Skeletal muscle cell (primary cell): ENCODE results near the gene EFNA3.
"Not testable (repeated sequence)": the region's sequence is repeated elsewhere in the genome, so short reads cannot be mapped to it uniquely, and the experiment has no call there.

ENCODE experiments used
- DNase-seq: peaks from one replicate; pipeline ENCODE4 v3.0.0-alpha.2; 2010; ENCODE audit warnings: low read depth
- H3K4me3 ChIP-seq: 2 replicates; pipeline ENCODE4 v1.5.1; 2011; ENCODE audit warnings: low read depth, mild to moderate bottlenecking, control low read depth, low read length, moderate library complexity

EFNA3 gene

DNA sequence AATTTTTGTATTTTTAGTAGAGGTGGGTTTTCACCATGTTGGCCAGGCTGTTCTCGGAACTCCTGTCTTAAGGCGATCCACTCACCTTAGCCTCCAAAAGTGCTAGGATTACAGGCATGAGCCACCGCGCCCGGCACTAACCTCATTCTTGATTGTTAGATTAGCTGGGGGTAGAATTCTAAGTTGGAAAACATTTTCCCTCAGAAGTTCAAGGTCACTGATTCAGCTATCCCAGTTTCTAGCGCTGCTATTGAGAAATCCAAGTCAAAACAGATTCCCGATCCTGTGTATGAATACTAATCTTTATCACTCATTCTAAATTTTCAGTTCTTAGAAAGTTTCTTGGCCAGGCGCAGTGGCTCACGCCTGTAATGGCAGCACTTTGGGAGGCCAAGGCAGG, 24.7 kb downstream of the EFNA3 start:
- H3K4me3 ChIP-seq = no peak overlapping the region
- no peak for DNase-seq

DNA sequence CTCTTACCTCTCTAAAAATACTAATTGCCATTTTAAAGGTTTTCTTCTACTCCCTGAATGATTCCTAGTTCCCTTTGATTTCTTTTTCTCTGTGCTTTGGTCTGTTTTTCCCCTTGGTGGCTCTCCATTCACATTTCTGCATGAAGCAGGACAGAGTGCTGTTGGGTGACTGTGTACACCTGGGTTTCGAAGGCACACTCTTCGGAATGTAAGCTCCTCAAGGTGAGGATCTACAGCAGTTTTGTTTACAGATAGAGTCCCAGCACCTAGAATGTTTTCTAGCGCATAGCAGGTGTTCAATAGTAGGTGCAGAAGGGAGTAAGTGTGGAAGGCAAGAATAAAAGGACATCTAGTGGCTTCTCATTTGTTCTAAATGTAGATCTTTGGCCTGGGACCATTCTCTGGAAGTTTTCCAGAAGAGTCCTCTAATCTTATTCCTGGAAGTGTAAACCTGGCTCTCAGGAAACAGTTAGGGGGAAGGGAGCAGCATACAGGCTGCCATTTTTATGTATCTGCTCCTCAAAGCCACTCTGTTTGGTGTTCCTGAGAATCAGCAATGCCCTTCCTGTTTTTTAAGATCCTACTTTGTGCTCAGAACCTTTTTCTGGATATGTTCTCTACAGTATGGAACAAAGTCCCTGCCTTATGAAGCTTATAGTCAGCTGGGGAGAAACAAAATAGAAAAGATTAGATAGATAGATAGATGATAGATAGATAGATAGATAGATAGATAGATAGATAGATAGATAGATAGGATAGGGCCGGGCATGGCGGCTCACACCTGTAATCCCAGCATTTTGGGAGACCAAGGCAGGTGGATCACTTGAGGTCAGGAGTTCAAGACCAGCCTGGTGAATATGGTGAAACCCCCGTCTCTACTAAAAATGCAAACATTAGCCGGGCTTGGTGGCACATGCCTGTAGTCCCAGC, 26.2 kb downstream of the EFNA3 start:
- no peak overlapping the region for H3K4me3 ChIP-seq
- no peak for DNase-seq

DNA sequence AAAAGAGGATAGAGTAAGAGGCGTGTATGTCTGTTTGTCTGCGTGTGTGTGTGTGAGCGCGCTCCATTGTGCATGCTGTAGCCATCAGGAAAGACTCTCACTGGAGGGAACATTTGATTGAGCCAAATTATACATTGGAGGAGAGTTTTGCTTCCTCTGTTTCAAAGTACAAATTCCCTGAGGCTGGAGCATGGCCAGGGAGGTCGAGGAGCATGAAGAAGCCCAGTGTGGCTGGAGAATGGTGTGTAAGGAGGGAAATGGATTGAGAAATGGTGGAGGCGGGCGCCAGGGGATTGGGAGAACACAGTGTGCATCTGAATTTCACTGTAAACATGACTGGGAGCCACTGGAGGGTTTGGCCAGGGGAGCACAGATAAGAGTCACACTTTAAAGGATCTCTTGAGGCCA, 27.0 kb downstream of the EFNA3 start:
- no peak overlapping the region for H3K4me3 ChIP-seq
- peak; percentile 45 for DNase-seq

DNA sequence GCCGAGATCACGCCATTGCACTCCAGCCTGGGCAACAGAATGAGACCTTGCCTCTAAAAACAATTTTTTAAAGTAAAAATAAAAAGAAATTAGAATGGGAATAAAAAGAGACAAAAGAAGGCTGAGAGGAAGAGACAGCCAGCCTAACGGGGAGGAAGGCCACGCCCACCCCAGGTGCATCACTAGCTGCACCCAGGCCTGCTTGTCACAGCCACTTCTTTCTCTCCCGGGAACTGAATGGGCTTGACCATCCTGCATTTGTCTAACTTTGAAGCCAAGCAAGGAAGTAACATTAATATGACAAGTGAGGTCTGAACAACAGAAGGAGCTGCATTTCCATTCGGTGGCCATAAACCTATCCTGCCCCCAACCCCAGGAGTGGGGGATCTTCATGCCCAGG, 28.2 kb downstream of the EFNA3 start:
- no peak for DNase-seq
- H3K4me3 ChIP-seq = no peak overlapping the region

DNA sequence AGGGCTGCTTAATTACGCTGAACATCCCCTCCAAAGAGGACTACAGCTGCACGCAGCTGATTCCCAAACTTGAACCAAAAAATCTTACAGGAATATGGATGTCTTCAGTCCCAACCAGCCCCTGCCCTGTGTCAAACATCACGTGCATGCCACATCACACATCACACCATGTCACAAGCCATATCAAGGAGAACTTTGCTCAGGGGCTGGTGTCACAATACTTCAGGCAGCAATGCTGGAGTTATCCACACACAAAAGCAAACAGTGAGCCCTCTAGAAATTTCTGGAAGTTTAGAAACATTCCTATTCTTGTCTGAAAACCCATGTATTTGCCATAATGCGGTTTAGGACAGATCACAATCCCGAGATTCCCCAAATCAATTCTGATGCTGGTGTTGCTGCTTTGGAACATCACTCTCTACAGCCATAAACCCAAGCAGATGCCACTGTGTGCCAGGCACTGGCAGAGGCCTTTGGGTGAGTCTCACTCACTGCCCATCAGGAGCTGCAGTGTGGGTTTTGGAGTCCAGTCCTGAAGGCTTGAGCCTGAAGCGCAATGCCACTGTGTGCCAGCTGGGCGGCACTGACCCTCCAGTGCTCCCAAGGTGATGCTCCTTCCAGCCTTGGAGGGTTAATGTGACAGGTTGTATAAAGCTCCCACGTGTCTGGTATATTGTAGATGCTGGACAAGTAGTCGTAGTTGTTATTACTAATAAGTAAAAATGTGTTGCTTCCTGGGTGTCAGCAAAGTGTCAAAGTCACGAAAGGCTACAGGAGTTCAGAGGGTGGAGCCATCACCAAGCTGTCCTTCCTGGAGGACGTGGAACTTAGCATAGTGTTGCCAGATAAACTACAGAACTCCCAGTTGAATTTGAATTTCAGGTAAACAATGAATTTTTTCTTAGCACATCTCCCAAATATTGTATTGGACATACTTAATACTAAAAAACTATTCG, 28.9 kb downstream of the EFNA3 start:
- DNase-seq = no peak
- no peak overlapping the region for H3K4me3 ChIP-seq

DNA sequence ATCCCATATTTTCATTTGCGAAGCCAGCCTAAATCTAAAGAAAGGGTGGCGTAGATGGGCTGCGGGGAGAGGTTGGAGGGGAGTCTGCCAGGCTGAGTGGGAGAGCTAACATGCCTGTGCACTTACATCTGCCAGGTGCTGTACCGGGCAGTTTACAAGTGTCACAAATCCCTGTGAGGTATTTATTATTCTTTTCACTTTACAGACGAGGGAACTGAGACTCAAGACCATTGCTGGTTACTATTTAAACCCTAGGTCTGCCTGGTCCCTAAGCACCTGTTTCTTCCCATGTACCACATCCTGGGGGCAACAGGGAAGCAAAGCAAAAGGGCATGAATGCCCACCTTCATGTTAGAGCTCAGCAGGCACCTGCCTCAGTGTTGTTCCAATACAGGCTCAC, 29.7 kb downstream of the EFNA3 start:
- no peak for DNase-seq
- H3K4me3 ChIP-seq = no peak overlapping the region

DNA sequence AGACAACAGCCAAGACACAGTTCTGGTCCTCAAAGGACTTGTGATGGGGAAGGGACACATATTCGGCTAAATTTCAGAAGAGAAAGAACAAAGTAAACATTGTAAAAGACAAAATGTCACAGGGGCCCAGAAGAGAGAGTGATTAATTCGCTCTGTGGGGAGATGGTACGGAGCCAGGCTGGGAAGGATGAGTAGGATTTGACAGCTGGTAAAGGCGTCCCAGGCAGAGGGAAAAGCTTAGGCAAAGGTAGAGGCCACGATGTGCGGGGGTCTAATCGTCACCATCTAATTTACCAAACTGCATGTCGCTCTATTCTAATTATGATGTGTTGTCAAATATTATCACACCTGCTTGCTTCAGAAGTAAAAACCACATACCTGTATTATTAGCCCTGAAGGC, 31.7 kb downstream of the EFNA3 start:
- no peak overlapping the region for H3K4me3 ChIP-seq
- no peak for DNase-seq

DNA sequence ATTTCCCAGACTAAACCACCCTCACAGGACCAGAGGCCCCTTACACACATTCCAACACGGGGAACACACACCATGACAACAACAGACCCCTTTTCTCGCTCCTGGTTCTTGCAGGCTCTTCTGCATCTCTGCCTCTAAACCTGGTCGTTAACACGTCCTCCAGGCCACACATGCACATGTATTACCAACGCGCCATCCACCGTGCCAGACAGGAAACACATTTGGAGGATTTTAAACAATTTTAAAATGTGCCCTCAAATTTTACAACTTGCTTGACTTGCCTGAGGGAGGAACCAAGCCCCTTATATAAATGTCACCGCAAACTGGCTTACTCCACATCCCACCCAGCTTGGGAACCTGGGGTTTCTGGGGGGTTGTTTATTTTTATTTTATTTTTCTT, 32.2 kb downstream of the EFNA3 start:
- H3K4me3 ChIP-seq = no peak overlapping the region
- DNase-seq = no peak

DNA sequence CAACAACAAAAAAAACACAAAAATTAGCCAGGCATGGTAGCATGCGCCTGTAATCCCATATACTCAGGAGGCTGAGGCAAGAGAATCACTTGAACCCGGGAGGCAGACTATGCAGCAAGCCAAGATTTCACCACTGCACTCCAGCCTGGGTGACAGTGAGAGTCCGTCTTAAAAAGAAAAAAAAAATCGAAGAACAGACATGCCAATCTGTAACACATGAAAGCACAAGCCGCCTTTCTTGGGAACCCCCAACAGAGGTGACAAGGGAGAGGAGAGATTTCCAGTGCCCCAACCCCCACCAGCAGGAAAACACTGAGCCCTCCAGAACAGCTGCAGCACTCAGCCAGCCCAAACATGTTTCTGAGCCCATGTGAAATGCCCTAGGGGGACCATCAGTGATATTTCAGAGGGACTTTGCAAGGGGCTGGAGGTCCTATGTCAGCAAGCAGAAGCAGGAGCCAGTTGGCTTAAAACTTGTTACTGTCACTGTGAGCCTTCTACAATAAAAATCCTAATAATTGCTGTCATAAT, 34.9 kb downstream of the EFNA3 start:
- no peak for DNase-seq
- no peak overlapping the region for H3K4me3 ChIP-seq

DNA sequence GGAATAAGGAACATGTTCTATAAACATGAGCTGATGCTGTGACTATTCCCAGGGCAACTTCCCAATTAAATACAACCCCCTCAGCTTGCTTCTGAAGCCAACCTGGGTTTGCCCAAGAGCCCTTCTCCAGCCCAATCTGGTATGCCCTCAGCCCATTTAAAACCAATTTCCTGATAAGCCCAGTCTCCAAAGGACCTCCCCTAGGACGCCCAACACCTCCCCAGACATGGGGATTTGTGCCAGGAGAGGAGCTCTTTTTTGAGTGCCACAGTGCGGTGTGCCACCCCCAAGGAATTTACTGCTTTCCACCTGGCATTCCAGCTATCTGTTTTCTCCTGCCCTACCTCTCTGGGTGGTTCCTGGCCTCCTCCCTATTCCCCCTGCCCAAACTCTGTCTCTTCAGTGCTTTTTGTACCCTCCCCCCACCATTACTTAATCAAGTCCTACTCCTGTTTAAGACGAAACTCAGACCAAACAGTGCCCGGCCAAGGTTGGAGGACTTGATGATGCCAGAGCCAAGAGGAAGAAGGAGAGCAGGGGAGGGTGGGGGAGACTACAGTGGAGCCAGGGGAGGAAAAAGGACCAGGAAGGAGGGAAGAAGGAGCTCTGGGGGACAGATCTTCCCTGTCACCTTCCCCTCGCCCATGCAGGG, 37.6 kb downstream of the EFNA3 start:
- no peak for DNase-seq
- H3K4me3 ChIP-seq = no peak overlapping the region

DNA sequence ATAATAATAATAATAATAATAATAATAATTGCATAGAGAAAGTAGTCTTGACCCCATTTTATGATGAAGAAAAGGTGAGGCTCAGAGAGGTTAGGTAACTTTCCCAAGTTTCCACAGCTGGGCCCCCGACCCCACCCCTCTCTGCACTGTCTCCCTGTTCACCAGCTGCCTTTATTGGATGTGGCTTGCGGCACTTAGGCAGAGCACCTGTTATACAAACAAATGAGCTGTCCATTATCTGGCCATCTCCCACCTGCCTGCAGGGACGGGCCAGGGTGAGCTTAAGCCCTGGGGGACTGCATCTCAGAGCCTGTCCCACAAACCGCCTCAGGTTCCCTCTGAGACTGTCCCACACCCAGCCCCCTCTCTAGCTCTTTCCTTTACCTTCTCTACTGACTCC, 39.0 kb downstream of the EFNA3 start:
- no peak for DNase-seq
- H3K4me3 ChIP-seq = no peak overlapping the region

DNA sequence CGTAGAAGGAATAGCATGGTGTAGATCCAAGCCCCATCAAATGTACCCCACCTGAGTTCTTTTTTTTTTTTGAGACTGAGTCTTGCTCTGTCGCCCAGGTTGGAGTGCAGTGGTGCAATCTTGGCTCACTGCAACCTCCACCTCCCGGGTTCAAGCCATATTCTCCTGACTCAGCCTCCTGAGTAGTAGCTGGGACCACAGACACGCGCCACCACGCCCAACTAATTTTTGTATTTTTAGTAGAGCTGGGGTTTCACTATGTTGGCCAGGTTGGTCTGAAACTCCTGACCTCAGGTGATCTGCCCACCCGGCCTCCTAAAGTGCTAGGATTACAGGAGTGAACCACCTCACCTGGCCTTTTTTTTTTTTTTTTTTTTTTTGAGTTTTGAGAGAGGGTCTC, 39.5 kb downstream of the EFNA3 start:
- DNase-seq, H3K4me3 ChIP-seq: not testable (repeated sequence)

DNA sequence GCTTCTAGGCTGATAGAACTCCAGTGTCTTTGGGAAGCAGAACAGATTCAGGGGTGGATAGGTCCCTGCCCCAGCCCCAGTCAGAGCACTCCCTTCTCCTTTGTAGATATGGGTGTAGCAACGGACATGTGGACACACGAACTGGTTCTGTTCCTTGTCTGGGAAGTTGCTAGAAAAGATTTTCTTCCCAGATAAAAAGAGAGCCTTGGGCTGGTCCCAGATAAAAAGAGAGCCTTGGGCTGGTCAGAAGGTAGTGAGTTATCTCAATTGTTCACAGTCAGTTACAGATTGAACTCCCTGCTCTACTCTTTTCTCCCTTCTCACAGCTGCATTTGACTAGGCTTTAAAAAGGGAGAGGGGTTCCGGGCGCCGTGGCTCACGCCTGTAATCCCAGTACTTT, 41.6 kb downstream of the EFNA3 start:
- DNase-seq = no peak
- no peak overlapping the region for H3K4me3 ChIP-seq

DNA sequence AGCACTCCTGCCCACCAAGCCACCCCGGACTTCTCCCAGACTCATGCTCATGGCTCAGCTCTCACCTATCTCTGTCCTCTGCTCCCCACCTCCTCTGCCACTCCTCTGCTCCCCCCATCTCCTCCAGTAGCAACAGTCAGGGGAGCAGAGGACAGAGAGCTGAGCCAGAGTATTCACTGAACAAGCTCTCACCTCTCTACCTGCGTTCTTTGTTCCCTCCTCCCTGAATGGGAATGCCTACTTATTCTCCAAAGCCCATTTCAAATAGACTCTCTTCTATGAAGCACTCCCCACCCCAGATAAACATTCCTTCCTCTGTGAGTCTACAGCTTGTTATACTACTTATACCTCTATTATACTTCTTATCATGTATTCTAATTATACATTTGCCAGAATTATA, 42.6 kb downstream of the EFNA3 start:
- no peak overlapping the region for H3K4me3 ChIP-seq
- no peak for DNase-seq

DNA sequence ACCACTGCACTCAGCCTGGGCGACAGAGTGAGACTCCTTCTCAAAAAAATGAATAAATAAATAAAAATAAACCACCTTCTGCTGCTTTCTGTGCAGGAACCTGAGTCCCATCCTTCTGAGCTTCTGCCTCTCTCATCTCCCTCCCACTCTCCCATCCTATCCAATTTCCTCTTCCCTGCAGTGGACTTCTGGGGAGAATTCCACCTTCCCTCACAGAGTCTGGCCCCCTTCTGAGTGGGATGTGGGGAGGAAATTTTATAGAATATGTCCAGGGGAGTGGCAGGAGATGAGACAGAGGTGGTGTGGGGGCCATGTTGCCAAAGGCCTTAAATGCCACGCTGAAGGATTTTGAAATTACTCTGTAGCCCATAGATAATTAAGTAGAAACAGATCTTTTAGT, 43.7 kb downstream of the EFNA3 start:
- no peak for DNase-seq
- no peak overlapping the region for H3K4me3 ChIP-seq

DNA sequence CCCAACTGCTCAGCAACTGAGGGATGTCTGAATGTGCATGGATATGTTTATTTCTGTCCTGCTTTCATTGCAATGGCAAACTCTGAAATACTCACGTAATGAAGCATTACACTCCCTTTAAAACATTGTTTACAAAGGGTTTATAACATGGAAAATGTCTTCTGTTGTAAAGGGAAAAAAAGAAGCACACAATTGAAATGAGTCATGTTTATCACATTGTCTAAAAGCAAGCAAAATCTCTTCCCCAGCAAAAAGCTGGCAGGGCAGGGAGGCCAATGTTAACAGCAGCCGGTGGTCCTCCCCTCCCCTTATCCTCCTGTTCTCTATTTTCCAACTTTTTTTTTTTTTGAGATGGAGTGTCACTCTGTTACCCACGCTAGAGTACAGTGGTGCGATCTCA, 45.2 kb downstream of the EFNA3 start:
- H3K4me3 ChIP-seq = no peak overlapping the region
- DNase-seq = no peak

DNA sequence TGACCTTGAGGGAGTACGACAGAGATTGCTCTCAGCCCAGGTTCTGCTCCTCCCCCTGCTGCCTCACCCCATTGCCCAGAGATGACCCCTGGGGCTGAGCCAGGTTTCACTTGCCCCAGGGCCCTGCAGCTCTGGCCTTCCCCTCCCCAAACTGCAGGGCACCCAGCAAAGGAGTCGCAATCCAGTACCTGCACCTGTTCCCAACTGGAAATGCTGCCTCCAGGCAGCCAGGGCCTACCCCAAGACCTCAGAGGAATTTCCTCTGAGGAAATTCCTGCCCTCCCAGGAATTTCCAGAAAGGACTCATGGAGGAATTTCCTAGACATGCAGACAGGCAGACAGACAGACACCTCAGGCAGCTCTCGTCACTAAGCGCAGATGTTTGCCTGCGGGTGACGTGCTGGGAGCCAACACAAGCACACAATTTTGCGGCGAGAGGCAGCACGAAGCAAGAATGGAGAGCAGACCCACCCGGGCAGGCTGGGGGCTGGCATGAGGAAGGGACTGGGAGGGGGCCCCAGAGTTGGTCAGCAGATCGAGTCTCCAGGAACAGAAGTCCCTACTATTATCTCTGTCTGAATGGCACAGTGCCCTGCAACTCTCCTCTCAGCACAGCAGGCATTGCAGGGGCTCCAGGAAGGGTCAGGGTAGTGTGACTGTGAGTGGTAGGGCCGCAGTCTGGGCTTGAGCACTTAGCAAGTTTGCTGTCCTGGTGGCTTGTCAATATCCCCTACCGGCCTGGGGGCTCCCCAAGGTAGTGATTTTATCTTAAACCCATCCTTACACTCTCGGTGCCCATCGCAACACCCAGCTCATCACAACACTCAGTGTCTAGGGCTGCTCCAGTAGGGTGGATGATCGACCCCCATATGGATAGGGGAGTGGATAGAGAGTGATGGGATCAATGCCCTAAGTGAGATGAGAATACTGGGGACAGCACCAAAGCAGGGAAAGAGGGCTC, 46.1 kb downstream of the EFNA3 start:
- no peak overlapping the region for H3K4me3 ChIP-seq
- no peak for DNase-seq

DNA sequence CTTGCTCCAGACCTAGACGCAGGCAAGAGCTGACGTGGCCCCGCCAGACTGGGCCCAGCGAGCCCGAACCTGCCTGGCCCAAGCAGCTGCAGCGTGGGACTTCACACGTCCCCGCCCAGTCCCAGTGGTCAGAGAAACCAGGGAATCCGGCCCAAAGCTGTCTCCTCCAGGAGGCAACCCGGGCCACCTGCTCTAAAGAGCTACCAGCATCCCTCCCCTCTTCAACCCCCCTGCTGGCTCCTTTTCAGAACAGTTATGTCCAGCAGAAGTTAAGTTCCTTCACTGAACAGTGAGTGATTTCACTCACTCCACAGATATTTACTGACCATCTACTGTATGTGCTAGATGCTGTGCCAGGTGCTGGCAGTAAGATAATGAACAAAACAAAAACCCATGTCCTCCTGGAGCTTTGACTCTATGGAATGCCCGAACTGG, 46.9 kb downstream of the EFNA3 start:
- DNase-seq = no peak
- H3K4me3 ChIP-seq = no peak overlapping the region
